Measurements from ENCODE around the gene ISM2.

ISM2 gene

DNA sequence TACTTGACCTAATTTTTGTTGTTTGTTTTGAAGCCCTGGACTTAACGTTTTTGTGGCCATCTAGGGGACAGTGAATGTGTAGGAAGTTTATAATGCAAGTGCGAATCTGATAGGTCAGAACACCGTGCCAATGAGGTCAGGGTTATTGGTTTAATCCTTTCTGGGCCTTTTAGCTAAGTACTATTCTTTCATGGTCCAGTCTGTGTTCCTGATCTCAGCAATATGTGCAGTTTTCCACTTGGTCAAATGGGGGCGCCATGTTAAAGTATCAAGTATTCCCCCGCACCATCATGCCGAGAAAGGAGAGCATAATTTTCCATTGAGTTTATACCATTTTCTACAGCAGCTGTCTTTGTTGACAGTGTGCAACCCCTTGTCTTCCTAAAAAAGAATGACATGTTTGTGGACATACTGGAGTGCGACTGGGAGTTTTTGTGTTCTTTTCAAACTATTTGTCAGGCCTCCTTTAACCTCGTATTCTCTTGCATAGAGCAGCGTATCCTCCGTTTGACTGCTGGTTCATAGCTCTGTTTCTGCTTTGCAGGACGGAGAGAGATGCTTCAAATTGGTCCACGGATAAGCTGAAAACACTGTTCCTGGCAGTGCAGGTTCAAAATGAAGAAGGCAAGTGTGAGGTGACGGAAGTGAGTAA, 39.4 kb downstream of the ISM2 start:
- peak; percentile 73 for DNase-seq

- DNase-seq: peak; percentile 38 to 43
Measured at GRCh38 chr14:77458249-77458950, 40.2 kb downstream of the ISM2 start.

GRCh38 chr14:77457522-77458248, 40.9 kb downstream of the ISM2 start, which contains the start of the genes AHSA1 and VIPAS39:
AHSA1 (plus strand) TSS chr14:77458093; CDS start chr14:77458190, 97 bp downstream.
VIPAS39 (minus strand) TSS chr14:77457601; CDS start chr14:77454102, 3,499 bp downstream.
- peak; percentile 88 to 92 for DNase-seq

GRCh38 chr14:77457115-77457521, 41.5 kb downstream of the ISM2 start:
- DNase-seq: no peak

DNA sequence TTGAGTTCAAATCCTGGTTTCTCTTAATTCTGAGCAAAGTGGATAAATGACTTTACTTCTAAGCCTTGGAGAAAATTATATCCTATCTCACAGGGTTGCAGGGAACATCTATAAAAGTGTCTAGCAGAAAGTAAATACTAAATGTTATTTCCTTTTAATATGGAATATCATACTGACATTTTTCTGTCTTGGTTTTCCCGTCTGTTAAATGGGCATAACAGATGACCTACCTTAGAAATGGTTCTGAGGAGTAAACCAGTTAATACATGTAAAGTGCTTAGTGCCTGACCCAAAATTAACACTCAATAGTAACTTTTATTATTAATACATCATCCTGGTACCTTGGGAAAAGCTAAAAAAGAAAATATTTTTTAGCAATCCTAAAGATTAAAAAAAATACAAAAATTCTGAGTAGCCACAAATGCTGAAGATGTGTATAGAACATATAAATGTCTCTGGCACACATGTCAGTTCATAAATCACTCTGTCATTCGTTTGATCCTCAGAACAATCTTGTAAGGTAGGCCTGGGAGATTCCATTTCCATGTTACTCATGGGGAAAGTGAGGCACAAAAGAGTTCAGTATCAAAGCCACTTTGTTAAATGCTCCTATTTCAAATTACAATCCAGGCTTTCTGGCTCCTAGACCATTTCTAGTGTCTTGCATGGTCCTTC, 42.5 kb downstream of the ISM2 start:
- DNase-seq: no peak

- no peak for DNase-seq
Measured at GRCh38 chr14:77442196-77442595, 56.4 kb downstream of the ISM2 start.

- DNase-seq: no peak
Measured at GRCh38 chr14:77439861-77440260, 58.8 kb downstream of the ISM2 start.

DNA sequence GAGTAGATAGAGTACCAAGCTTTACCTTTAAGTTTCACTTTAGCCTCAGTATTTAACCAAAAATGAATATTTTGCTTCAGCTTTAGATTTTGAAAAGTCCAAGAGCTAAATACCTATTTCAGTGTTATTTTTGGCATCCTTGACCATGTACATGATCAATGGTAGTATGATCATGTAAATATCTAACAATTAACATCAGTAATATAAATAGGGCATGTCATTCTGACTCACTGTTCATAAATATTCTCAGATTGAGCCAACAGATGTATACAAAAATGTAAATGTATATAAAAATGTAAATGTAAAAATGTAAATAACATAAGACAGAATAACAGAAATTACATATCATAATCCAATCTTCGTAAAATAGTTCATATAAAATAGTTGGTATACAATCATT, 60.0 kb downstream of the ISM2 start:
- DNase-seq: no peak

GRCh38 chr14:77436042-77436441, 62.6 kb downstream of the ISM2 start:
- DNase-seq: no peak

GRCh38 chr14:77426396-77426795, 72.2 kb downstream of the ISM2 start:
- no peak for DNase-seq

DNA sequence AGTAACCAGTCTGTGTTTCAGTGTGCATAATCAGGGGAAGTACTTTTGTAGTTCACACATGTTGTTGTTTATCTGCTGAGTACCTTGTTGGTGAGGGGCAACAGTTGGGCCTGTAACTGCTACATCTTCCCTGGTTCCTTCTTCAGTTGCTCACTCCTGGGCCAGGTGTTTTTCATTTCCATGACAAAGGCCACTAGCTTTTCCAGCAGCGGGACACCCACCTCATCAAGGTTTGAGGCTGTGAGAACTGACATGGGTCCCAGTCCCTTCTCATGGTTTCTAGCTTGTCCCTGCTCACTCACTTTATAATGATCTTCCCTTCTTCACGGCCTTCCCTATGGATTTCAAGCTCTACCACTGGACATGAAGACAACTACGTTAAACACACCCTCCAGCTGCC, 73.8 kb downstream of the ISM2 start:
- DNase-seq: no peak

All from stimulated activated CD4-positive, alpha-beta T cell treated with anti-CD3 and anti-CD28 coated beads, Interleukin-2, amount 100 ng/mL, for 24 hours (primary cell).